GM15510 (cell line): ENCODE results near the gene ACSL5.

Experiments used
- POLR2A ChIP-seq: IDR thresholded peaks from 3 replicates; pipeline ENCODE4 v1.6.1; 2011; ENCODE audit warnings: borderline replicate concordance; ENCODE audit not compliant: insufficient read length; ENCODE audit errors: extremely low read depth

The ACSL5 gene

GRCh38 chr10:112385201-112385600, 11.3 kb downstream of the ACSL5 start:
- TF ChIP-seq POLR2A = no peak

- TF ChIP-seq POLR2A = no peak
Observed at GRCh38 chr10:112388548-112388947, 14.6 kb downstream of the ACSL5 start.

- TF ChIP-seq POLR2A = no peak
Observed at GRCh38 chr10:112389271-112389822, 15.4 kb downstream of the ACSL5 start.

GRCh38 chr10:112390125-112390703, 16.3 kb downstream of the ACSL5 start:
- no peak for TF ChIP-seq POLR2A

GRCh38 chr10:112393341-112393740, 19.4 kb downstream of the ACSL5 start:
- TF ChIP-seq POLR2A = no peak

GRCh38 chr10:112393827-112394226, 19.9 kb downstream of the ACSL5 start:
- TF ChIP-seq POLR2A = no peak

- no peak for TF ChIP-seq POLR2A
Observed at GRCh38 chr10:112394475-112394875, 20.6 kb downstream of the ACSL5 start.

GRCh38 chr10:112395809-112396530, 22.1 kb downstream of the ACSL5 start:
- no peak for TF ChIP-seq POLR2A

GRCh38 chr10:112397592-112397991, 23.7 kb downstream of the ACSL5 start:
- no peak for TF ChIP-seq POLR2A

GRCh38 chr10:112402917-112403316, 29.0 kb downstream of the ACSL5 start:
- no peak for TF ChIP-seq POLR2A

- TF ChIP-seq POLR2A = no peak
Observed at GRCh38 chr10:112404617-112405016, 30.7 kb downstream of the ACSL5 start.

- no peak for TF ChIP-seq POLR2A
Observed at GRCh38 chr10:112407696-112408095, 33.8 kb downstream of the ACSL5 start.

GRCh38 chr10:112409299-112409698, 35.4 kb downstream of the ACSL5 start:
- no peak for TF ChIP-seq POLR2A

GRCh38 chr10:112409755-112410154, 35.8 kb downstream of the ACSL5 start:
- no peak for TF ChIP-seq POLR2A

- no peak for TF ChIP-seq POLR2A
Observed at GRCh38 chr10:112412696-112413095, 38.8 kb downstream of the ACSL5 start.

GRCh38 chr10:112421731-112422130, 47.8 kb downstream of the ACSL5 start:
- no peak for TF ChIP-seq POLR2A

- TF ChIP-seq POLR2A = no peak
Observed at GRCh38 chr10:112424651-112425050, 50.7 kb downstream of the ACSL5 start.

- no peak for TF ChIP-seq POLR2A
Observed at GRCh38 chr10:112426111-112426510, 52.2 kb downstream of the ACSL5 start.
